ENCODE results near the gene DTX3L. TPM values are rescaled to one million over a fixed set of nuclear protein-coding genes. Genes with fewer than 3 reads are reported as not detected.

The DTX3L gene
- total and polyA plus RNA-seq, 10 of the 15 experiments (the other 5 are each of a cell fraction or from before 2014, with no cell fraction given) = 9.9 to 41.4 (median 21.7) TPM

DNA sequence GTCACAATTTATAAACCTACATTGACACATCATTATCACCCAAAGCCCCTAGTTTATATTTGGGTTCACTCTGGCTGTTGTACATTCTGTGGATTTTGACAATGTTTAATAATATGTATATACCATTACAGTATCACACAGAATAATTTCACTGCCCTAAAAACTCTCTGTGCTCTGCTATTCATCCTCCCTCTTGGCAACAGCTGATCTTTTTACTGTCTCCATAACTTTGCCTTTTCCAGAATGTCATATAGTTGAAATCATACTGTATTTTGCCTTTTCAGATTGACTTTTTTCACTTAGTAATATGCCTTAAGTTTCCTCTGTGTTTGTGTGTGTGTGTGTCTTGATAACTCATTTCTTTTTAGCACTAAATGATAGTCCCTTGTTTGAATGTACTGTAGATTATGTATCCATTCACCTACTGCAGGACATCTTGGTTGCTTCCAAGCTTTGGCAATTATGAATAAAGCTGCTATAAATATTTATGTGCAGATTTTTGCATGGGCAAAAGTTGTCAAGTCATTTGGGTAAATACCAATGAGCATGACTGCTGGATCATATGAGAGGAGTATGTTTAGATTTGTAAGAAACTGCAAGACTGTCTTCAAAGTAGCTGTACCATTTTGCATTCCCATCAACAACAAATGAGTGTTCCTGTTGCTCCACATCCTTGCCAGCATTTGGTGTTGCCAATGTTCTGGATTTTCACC, 22.8 kb downstream of the DTX3L start:
- Histone ChIP-seq H2AFZ (ENCODE audit: control insufficient read depth, low read depth, low read length) (no peak overlapping the region), H3K79me2 (ENCODE audit: control insufficient read depth, insufficient read depth, low read length) (peaks cover 7% of the 10 kb centered on the region), H3K9me3 (replicated peaks; ENCODE audit: control insufficient read depth, insufficient read depth, low read length) (peaks cover 27% of the 10 kb centered on the region; the same call in 2 of the 3 replicates), H3K4me2 (ENCODE audit: control insufficient read depth, insufficient read depth) (no peak overlapping the region), H3K36me3 (ENCODE audit: control insufficient read depth in 2 of 2, insufficient read depth in 2 of 2, low read length in 1 of 2) (0 out of 4 replicates have a peak, but pooled peaks cover 0 to 1% of the 10 kb centered on the region in 2 experiments), H3K4me1 (ENCODE audit: control insufficient read depth, insufficient read depth, low read length) (peaks cover 4% of the 10 kb centered on the region; the same call in 1 of the 2 replicates), H3K27me3 (replicated peaks in 1 of 2; ENCODE audit: control insufficient read depth in 2 of 2, insufficient read depth in 2 of 2, low read length in 1 of 2) (no peaks in the 10 kb centered on the region), H3K27ac (ENCODE audit: control insufficient read depth, insufficient read depth) (no peak overlapping the region), H3K9ac (ENCODE audit: control insufficient read depth, insufficient read depth, low read length) (no peak overlapping the region), H4K20me1 (ENCODE audit: control insufficient read depth, insufficient read depth) (no peaks in the 10 kb centered on the region), H3K4me3 (no peak overlapping the region)
- RAD21 ChIA-PET (ENCODE audit: unreplicated experiment) = interaction anchor here (0.9 to 2.0 kb wide), 4 partner anchors 12 to 778 kb away, joined by 3 to 6 read pairs (median 4); no protein-coding TSS in a partner anchor
- POLR2A ChIA-PET = interaction anchor here (0.5 to 3.5 kb wide), 5 partner anchors 9 to 332 kb away, joined by 3 to 15 read pairs (median 5); partner anchors contain the start of gene PARP15
- ATAC-seq = no peak
- no peak for TF ChIP-seq TARDBP (IDR thresholded peaks at IDR 0.05; ENCODE audit: borderline replicate concordance)
- TF ChIP-seq DPF2 (IDR thresholded peaks at IDR 0.05) = no peak
- no peak for TF ChIP-seq BCL11A (IDR thresholded peaks at IDR 0.05; ENCODE audit: low read depth, low read length)
- TF ChIP-seq ZNF274 (IDR thresholded peaks at IDR 0.05; ENCODE audit: insufficient read depth, insufficient read length) = no peak
- no peak for TF ChIP-seq MEF2A (IDR thresholded peaks at IDR 0.05; ENCODE audit: insufficient read depth, low read depth, low read length)
- FAIRE-seq = no peak
- CTCF ChIA-PET = interaction anchor here (1.0 to 2.6 kb wide), 2 partner anchors 13 to 92 kb away, joined by 3 to 9 read pairs; no protein-coding TSS in a partner anchor
- in situ Hi-C loops (cut with MboI) = no loop called here
- BruUV-seq (replicated peaks) = no TSS peak
- no peak for DNase-seq (ENCODE audit: low read depth, low spot score)
- SMC1A ChIA-PET (ENCODE audit: uncharacterized antibody, unreplicated experiment) = interaction anchor here (0.9 to 3.1 kb wide), 9 partner anchors 8 to 97 kb away, joined by 3 to 13 read pairs (median 8); no protein-coding TSS in a partner anchor
- intact Hi-C loops (cut with micrococcal nuclease; ENCODE audit: unreplicated experiment) = no loop called here

GRCh38 chr3:122587572-122587971, 23.4 kb downstream of the DTX3L start:
- H2AFZ ChIP-seq (ENCODE audit: control insufficient read depth, low read depth, low read length) = no peak overlapping the region
- SMC1A ChIA-PET (ENCODE audit: uncharacterized antibody, unreplicated experiment) = interaction anchor here (1.2 to 3.1 kb wide), 8 partner anchors 9 to 96 kb away, joined by 4 to 13 read pairs (median 8); no protein-coding TSS in a partner anchor
- no peak for FAIRE-seq
- no peak overlapping the region for H3K4me3 ChIP-seq
- H3K79me2 ChIP-seq (ENCODE audit: control insufficient read depth, insufficient read depth, low read length) = peaks cover 6% of the 10 kb centered on the region
- ATAC-seq = no peak
- POLR2A ChIA-PET = interaction anchor here (0.5 to 3.5 kb wide), 5 partner anchors 9 to 489 kb away, joined by 3 to 15 read pairs (median 3); partner anchors contain the start of gene PARP15
- TF ChIP-seq RAD21 (IDR thresholded peaks at IDR 0.05; ENCODE audit: insufficient read depth, low read depth, low read length) = no peak
- no peak for TF ChIP-seq SMAD5 (IDR thresholded peaks at IDR 0.05; ENCODE audit: low read depth)
- TF ChIP-seq MXI1 (IDR thresholded peaks at IDR 0.05; ENCODE audit: low read depth, low read length) = no peak
- no peak for TF ChIP-seq E2F4 (IDR thresholded peaks at IDR 0.05; ENCODE audit: low read depth, low read length)
- intact Hi-C loops (cut with micrococcal nuclease; ENCODE audit: unreplicated experiment) (no loop called here), in situ Hi-C loops (cut with MboI) (no loop called here)
- BruUV-seq (replicated peaks) = no TSS peak
- peaks cover 4% of the 10 kb centered on the region; the same call in 1 of the 2 replicates for H3K4me1 ChIP-seq (ENCODE audit: control insufficient read depth, insufficient read depth, low read length)
- no peaks in the 10 kb centered on the region for H3K27me3 ChIP-seq (replicated peaks in 1 of 2; ENCODE audit: control insufficient read depth in 2 of 2, insufficient read depth in 2 of 2, low read length in 1 of 2)
- no peaks in the 10 kb centered on the region for H3K36me3 ChIP-seq (ENCODE audit: control insufficient read depth in 2 of 2, insufficient read depth in 2 of 2, low read length in 1 of 2)
- CTCF ChIA-PET = interaction anchor here (1.0 to 2.6 kb wide), 3 partner anchors 12 to 92 kb away, joined by 3 to 9 read pairs (median 3); no protein-coding TSS in a partner anchor
- H3K9ac ChIP-seq (ENCODE audit: control insufficient read depth, insufficient read depth, low read length) = no peak overlapping the region
- peaks cover 21% of the 10 kb centered on the region; the same call in 2 of the 3 replicates for H3K9me3 ChIP-seq (replicated peaks; ENCODE audit: control insufficient read depth, insufficient read depth, low read length)
- H3K4me2 ChIP-seq (ENCODE audit: control insufficient read depth, insufficient read depth) = no peak overlapping the region
- H4K20me1 ChIP-seq (ENCODE audit: control insufficient read depth, insufficient read depth) = no peaks in the 10 kb centered on the region
- RAD21 ChIA-PET (ENCODE audit: unreplicated experiment) = interaction anchor here (0.9 to 2.0 kb wide), 6 partner anchors 9 to 779 kb away, joined by 3 to 9 read pairs (median 4); no protein-coding TSS in a partner anchor
- H3K27ac ChIP-seq (ENCODE audit: control insufficient read depth, insufficient read depth) = no peak overlapping the region
- no peak for DNase-seq (ENCODE audit: low read depth, low spot score)
- WGBS (ENCODE audit: insufficient coverage, insufficient replicate concordance, low lambda C conversion rate, missing lambda C conversion rate) = 100% methylated on average over 2 of the region's 2 CpGs
